Activated CD8-positive, alpha-beta memory T cell treated with anti-CD3 and anti-CD28 coated beads, Interleukin-2, amount 10 ng/mL, durations not matched to agents 7 days and 5 days (primary cell): ENCODE measurements around the gene POLR1C. TPM values are rescaled to one million over a fixed set of nuclear protein-coding genes. Genes with fewer than 3 reads are reported as not detected.

Experiments used
- ATAC-seq: fragments of 150-1000 bp; cut with Tn5 transposase; one replicate; pipeline ENCODE4 v1.10.0; 2021; ENCODE audit warnings: moderate library complexity
- CTCF ChIA-PET: fragments of 350-600 bp; sonication (Branson Sonifier 250); formaldehyde crosslinking; loops from one replicate; lab custom pipeline; 2021; ENCODE audit warnings: antibody characterized with exemption; lab: Charles Lee
- DNase-seq: peaks from one replicate; pipeline ENCODE4 v3.0.0-alpha.2; 2020
- H3K27ac Mint-ChIP-seq: one replicate; pipeline ENCODE4 v1.8.0; 2021; ENCODE audit warnings: mild to moderate bottlenecking, mixed read lengths
- H3K27me3 Mint-ChIP-seq: one replicate; pipeline ENCODE4 v1.8.0; 2021; ENCODE audit warnings: mixed read lengths
- H3K36me3 Mint-ChIP-seq: one replicate; pipeline ENCODE4 v1.8.0; 2021; ENCODE audit warnings: mild to moderate bottlenecking, mixed read lengths
- H3K4me1 Mint-ChIP-seq: one replicate; pipeline ENCODE4 v1.8.0; 2021; ENCODE audit warnings: mixed read lengths
- H3K4me3 Mint-ChIP-seq: one replicate; pipeline ENCODE4 v1.8.0; 2021; ENCODE audit warnings: mild to moderate bottlenecking, moderate library complexity, mixed read lengths
- H3K9me3 Mint-ChIP-seq: one replicate; pipeline ENCODE4 v1.8.0; 2022; ENCODE audit warnings: low read depth, mixed read lengths
- total RNA-seq, 2 experiments: library from RNA; stranded (reverse); gene quantifications; one replicate each; pipeline ENCODE4 v1.2.3, GENCODE V29; 2021

POLR1C gene
- total RNA-seq, 2 experiments from 2014 or later = 30.8 to 48.2 TPM

- no peak overlapping the region for H3K4me3 Mint-ChIP-seq
- no peak for ATAC-seq
These were observed 35.8 kb upstream of the POLR1C start for GRCh38 chr6:43481075-43481474.

DNA sequence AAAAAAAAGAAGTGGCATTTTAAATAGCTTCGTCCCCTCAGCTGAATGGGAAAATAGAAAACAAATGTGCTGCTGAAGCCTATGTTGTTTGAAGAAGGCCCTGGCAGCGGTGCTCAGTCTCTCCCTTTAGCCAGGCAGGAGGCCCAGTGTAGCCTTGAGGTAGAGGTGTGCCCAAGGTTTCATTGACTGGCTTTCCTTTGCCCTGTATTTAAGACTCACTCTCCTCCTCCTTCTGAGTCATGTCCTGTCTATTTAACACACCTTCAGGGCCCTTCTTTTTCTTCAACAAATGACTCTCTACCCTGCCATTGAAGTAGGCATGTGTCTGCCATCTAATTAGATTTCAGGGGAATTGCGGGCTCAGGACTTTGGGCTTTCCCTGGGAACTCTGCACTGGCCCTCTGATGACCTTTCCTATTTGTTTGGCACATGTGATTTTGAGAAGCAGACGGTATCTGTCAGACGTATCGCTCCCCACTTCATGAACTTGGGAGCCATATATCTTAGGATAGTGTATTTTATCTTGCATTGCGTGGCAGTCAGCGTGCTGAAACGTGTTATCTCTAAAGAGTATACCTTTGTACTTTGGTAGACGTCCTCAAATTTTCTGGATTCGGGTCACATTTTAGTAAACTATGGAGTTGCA is 35.2 kb upstream of the POLR1C start:
- ATAC-seq = no peak
- Mint-ChIP-seq H3K4me3 (no peak overlapping the region), H3K27me3 (no peaks in the 10 kb centered on the region), H3K36me3 (peaks cover 3% of the 10 kb centered on the region), H3K9me3 (no peaks in the 10 kb centered on the region), H3K27ac (no peak overlapping the region), H3K4me1 (peaks cover 43% of the 10 kb centered on the region)
- CTCF ChIA-PET = no interaction called here
- DNase-seq = no peak

More at GRCh38 chr6:43481075-43481474, 35.8 kb upstream of the POLR1C start:
- DNase-seq = no peak
- Mint-ChIP-seq H3K27ac (no peak overlapping the region), H3K27me3 (no peaks in the 10 kb centered on the region), H3K36me3 (peaks cover 3% of the 10 kb centered on the region), H3K9me3 (no peaks in the 10 kb centered on the region), H3K4me1 (peaks cover 46% of the 10 kb centered on the region)
- CTCF ChIA-PET = interaction anchor here (4.3 kb wide), 1 partner anchor 26 kb away, joined by 20 read pairs; no protein-coding TSS in a partner anchor

DNA sequence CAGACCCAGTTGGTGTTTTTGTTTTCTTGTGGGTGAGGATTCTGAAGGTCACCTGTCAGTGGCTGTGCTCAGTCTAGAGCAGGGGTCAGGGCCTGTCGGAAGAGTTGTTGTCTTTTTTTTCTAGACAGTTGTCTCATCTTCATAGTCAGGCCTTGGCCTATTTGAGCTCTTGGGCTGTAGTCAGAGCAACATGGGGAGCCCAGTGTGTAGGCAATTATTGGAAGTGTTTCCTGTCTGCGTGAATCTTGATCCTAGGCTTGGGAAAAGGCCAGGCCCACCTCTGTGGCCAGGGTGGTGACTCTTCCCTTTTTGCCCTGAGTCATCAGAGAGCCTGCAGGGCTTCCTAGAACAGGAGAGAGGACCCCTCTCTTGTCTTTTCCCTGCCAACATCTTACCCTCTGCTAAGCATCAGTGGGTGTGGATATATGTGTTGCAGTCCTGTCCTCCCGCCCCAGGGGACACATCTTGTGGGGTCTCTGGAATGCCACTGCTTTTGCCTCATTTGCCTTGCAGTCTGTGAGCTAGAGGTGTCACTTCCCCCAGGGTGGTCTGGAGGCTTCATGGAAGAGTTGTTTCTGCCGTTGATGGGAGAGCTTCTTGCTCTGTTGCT is 28.1 kb upstream of the POLR1C start:
- CTCF ChIA-PET = interaction anchor here (1.1 kb wide), 1 partner anchor 21 kb away, joined by 4 read pairs; the partner anchor contains the start of gene LRRC73
- no peak for DNase-seq
- H3K4me3 Mint-ChIP-seq = no peak overlapping the region

DNA sequence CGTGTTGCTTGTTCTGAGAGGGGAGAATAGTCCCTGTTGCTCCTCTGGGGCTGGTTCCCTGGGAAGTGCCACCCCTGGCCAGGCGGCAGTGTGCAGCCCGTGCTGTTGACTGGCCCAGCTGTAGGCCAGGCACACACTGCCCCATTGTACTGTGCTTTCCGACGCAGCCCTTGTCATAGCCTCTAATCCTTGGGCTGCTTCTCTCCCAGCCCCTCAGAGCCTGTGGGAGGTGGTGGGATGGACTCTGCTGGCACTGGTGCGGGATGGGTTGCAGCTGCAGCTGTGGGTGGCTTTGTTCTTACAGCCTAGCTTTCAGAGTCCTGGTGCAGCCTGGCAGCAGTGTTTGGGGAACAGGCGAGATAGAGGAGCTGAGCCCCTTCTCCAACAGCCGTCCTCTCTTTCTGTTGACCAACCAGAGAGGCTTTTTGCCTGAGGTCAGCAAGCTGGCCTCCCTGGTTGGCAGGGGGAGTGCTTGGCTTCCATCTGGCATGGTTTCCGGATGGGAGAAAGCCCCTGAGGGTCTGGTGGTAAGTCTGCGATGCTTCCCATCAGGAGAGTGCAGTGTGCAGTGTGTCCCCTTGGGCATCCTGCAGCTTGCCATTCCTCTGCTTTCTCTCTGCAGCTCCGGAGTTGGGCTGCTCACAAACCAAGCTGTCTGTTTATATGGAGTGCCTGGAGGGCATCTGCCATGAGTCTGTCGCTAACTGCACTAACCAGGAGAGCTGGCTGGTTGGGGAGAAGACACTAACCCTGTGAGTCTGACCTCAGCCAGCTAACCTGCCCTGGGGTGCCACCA is 27.4 kb upstream of the POLR1C start:
- H3K4me3 Mint-ChIP-seq = no peak overlapping the region
- no peak overlapping the region for H3K27ac Mint-ChIP-seq
- no peak for ATAC-seq
- peaks cover 4% of the 10 kb centered on the region for H3K4me1 Mint-ChIP-seq
- no peaks in the 10 kb centered on the region for H3K9me3 Mint-ChIP-seq
- DNase-seq = no peak
- no peaks in the 10 kb centered on the region for H3K27me3 Mint-ChIP-seq
- CTCF ChIA-PET = interaction anchor here (1.1 to 1.8 kb wide), 2 partner anchors 17 to 20 kb away, joined by 4 to 6 read pairs; partner anchors contain the start of gene LRRC73
- H3K36me3 Mint-ChIP-seq = no peaks in the 10 kb centered on the region

More for the DNA sequence above, 28.1 kb upstream of the POLR1C start:
- no peak for ATAC-seq
- Mint-ChIP-seq H3K36me3 (no peaks in the 10 kb centered on the region), H3K9me3 (no peaks in the 10 kb centered on the region), H3K27me3 (no peaks in the 10 kb centered on the region), H3K4me1 (peaks cover under 1% of the 10 kb centered on the region), H3K27ac (no peak overlapping the region)

- no peaks in the 10 kb centered on the region for H3K9me3 Mint-ChIP-seq
- ATAC-seq (no peak), DNase-seq (no peak)
- no peaks in the 10 kb centered on the region for H3K27me3 Mint-ChIP-seq
- no peak overlapping the region for H3K27ac Mint-ChIP-seq
- H3K4me3 Mint-ChIP-seq = no peak overlapping the region
- H3K36me3 Mint-ChIP-seq = no peaks in the 10 kb centered on the region
- H3K4me1 Mint-ChIP-seq = peaks cover 12% of the 10 kb centered on the region
- CTCF ChIA-PET = interaction anchor here (1.6 to 1.8 kb wide), 2 partner anchors 11 to 16 kb away, joined by 3 to 6 read pairs; no protein-coding TSS in a partner anchor
These were observed 26.4 kb upstream of the POLR1C start for GRCh38 chr6:43490523-43490939.

DNA sequence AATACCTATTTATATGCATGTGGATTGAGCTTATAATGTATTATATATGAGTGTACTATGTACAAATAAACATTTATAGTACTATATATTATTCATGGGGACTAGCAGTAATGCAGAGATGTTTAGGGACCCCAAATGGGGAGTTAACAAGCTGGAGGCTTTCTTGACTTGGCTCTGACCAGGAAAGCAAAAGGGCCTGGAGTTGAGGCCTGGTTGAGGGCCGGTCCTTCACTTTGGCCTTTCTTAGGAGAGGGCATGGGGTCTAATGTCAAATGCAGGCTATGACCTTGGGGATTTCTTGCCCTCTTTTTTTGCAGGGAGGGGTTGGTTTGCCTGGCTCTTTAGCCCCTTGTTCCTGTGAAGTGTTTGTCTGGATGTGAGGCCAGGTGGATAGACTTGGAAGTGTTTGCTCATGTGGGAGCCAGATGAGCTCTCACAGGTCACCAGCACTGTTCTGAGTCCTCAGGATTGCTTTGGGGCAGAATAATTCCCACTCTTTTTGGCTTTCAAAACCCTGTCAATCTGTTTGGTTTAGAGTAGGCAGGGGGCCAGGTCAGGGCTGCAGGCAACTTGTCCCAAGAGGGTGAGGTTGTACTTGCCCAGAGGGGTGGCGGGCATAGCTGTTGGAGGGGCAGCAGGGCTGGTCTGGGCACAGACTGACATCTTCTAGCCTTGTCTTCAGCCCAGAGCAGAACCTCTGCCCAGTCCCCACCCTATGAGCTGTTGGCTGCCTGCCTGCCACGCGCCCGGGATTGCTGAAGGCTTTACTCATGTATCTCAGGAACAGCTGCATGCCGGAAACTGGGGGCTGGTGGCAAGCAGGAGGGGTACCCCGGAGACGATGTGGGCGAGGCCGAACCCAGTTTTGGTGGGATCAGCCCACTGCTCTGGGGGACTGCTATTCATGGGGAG is 24.9 kb upstream of the POLR1C start:
- DNase-seq (no peak), ATAC-seq (no peak)
- Mint-ChIP-seq H3K27ac (no peak overlapping the region), H3K36me3 (no peaks in the 10 kb centered on the region), H3K4me1 (peaks cover 15% of the 10 kb centered on the region), H3K4me3 (no peak overlapping the region), H3K27me3 (no peaks in the 10 kb centered on the region), H3K9me3 (no peaks in the 10 kb centered on the region)
- CTCF ChIA-PET = interaction anchor here (1.4 to 5.5 kb wide), 4 partner anchors 10 to 20 kb away, joined by 3 to 37 read pairs (median 4); no protein-coding TSS in a partner anchor

DNA sequence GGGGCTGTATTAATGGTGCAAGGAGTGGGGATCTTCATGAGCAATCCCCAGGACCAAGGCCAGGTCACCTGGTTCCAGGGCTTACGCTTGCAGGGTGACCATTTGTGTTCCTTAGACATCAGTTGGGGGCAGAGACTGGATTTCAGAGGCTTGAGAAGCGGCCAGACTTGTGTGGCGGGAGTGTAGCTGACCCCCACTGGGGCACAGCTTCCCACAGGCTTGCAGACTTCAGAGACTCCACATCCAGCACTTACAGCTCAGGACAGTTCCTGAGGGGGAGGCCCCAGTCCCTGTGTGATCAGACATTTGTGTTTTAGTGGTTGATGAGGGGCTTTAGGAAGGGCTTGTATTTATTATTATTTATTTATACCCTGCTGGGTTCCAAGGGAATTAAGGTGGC is 24.2 kb upstream of the POLR1C start:
- ATAC-seq (no peak), DNase-seq (no peak)
- CTCF ChIA-PET = interaction anchor here (0.9 to 5.5 kb wide), 3 partner anchors 14 to 230 kb away, joined by 3 to 37 read pairs (median 3); no protein-coding TSS in a partner anchor
- no peaks in the 10 kb centered on the region for H3K27me3 Mint-ChIP-seq
- no peak overlapping the region for H3K27ac Mint-ChIP-seq
- no peaks in the 10 kb centered on the region for H3K9me3 Mint-ChIP-seq
- no peaks in the 10 kb centered on the region for H3K36me3 Mint-ChIP-seq
- H3K4me1 Mint-ChIP-seq = peaks cover 15% of the 10 kb centered on the region
- no peak overlapping the region for H3K4me3 Mint-ChIP-seq

GRCh38 chr6:43493230-43493629 is 23.7 kb upstream of the POLR1C start:
- Mint-ChIP-seq H3K4me3 (no peak overlapping the region), H3K9me3 (no peaks in the 10 kb centered on the region), H3K27me3 (no peaks in the 10 kb centered on the region), H3K27ac (no peak overlapping the region), H3K4me1 (peaks cover 15% of the 10 kb centered on the region), H3K36me3 (no peaks in the 10 kb centered on the region)
- CTCF ChIA-PET = interaction anchor here (0.9 to 5.5 kb wide), 4 partner anchors 14 to 230 kb away, joined by 3 to 37 read pairs (median 7); partner anchors contain the start of gene DLK2
- no peak for DNase-seq
- no peak for ATAC-seq

DNA sequence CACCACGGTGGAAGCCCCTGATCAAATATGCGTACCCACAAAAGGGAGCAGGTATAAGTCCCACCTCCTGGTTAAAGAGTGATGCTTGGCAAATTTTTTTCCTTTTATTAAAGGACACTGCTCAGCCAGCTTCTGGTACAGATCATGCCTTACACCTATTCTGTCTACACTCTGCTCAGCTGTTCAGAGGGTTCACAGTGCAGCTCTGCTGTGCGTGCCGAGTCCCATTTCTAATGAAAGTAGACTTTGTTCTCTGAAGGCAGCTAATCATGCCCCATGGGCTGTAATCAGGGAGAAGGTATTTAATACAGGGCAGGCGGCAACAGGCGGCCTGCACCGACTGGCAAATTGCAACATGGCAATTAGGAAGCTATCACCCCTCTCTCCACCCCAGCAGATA is 23.1 kb upstream of the POLR1C start:
- DNase-seq = no peak
- Mint-ChIP-seq H3K27me3 (no peaks in the 10 kb centered on the region), H3K4me1 (peaks cover 15% of the 10 kb centered on the region), H3K27ac (no peak overlapping the region), H3K36me3 (no peaks in the 10 kb centered on the region), H3K9me3 (no peaks in the 10 kb centered on the region), H3K4me3 (no peak overlapping the region)
- ATAC-seq = no peak
- CTCF ChIA-PET = interaction anchor here (0.6 to 5.5 kb wide), 5 partner anchors 8 to 758 kb away, joined by 3 to 37 read pairs (median 5); partner anchors contain the start of gene DLK2

- H3K4me1 Mint-ChIP-seq = peaks cover 15% of the 10 kb centered on the region
- CTCF ChIA-PET = interaction anchor here (0.6 to 5.5 kb wide), 6 partner anchors 8 to 759 kb away, joined by 3 to 37 read pairs (median 4); partner anchors contain the start of genes DLK2 and DNPH1
- no peak for DNase-seq
- no peaks in the 10 kb centered on the region for H3K9me3 Mint-ChIP-seq
- H3K27me3 Mint-ChIP-seq = no peaks in the 10 kb centered on the region
- no peaks in the 10 kb centered on the region for H3K36me3 Mint-ChIP-seq
- H3K4me3 Mint-ChIP-seq = no peak overlapping the region
- H3K27ac Mint-ChIP-seq = no peak overlapping the region
- no peak for ATAC-seq
These were observed 22.6 kb upstream of the POLR1C start for GRCh38 chr6:43494321-43494720.

DNA sequence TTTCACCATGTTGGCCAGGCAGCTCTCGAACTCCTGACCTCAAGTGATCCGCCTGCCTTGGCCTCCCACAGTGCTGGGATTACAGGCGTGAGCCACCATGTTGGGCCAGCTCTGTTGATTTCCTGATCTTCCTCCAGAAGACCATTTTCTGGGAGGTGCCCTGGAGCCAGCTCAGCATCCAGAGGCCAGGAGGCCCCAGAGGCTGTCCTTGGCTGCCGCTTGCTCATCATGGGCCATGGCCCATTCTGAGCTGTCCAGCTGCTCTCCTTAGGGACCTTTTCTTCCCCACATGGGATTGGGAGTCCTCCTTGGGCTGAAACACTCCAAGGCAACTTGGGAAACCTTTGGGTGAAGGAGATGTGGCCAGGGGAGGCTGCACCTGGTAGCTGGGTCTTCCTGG is 22.1 kb upstream of the POLR1C start:
- DNase-seq = no peak
- CTCF ChIA-PET = interaction anchor here (1.0 to 5.5 kb wide), 6 partner anchors 8 to 266 kb away, joined by 3 to 37 read pairs (median 4); partner anchors contain the start of genes DLK2 and DNPH1
- H3K36me3 Mint-ChIP-seq = no peaks in the 10 kb centered on the region
- ATAC-seq = no peak
- H3K27me3 Mint-ChIP-seq = no peaks in the 10 kb centered on the region
- no peak overlapping the region for H3K4me3 Mint-ChIP-seq
- H3K4me1 Mint-ChIP-seq = peaks cover 15% of the 10 kb centered on the region
- H3K27ac Mint-ChIP-seq = no peak overlapping the region
- H3K9me3 Mint-ChIP-seq = no peaks in the 10 kb centered on the region

DNA sequence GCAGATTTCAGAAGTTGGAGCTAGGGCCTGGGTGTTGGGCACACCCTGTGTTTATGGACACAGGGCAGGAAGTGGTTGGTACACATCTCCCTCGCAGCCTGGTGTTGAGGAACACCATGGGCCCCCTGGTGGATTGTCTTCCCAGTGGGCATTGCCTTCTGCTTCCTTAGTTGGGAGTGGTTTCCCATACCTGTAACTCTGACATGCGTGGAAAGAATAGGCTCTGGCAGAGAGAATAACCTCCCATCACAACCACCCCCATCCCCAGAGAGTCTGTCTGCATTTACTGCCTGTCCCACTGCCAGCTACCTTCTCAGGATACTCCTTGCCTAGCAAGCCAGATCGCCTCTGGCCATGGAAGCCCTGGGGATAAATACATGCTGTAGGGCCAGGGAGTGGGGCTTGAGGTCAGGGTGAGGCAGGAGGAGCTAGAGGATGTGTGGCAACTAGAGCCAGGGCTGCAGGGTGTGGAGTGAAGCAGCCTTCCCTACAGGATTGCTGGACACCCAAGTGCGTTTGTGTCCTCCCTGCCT is 21.4 kb upstream of the POLR1C start:
- DNase-seq = no peak
- Mint-ChIP-seq H3K4me3 (no peak overlapping the region), H3K4me1 (peaks cover 15% of the 10 kb centered on the region), H3K27ac (peak overlapping the region; percentile 80), H3K27me3 (no peaks in the 10 kb centered on the region), H3K9me3 (no peaks in the 10 kb centered on the region), H3K36me3 (no peaks in the 10 kb centered on the region)
- CTCF ChIA-PET = interaction anchor here (1.0 to 5.5 kb wide), 7 partner anchors 8 to 267 kb away, joined by 3 to 37 read pairs (median 4); partner anchors contain the start of genes DLK2 and DNPH1
- no peak for ATAC-seq
